ENCODE results near the gene DCDC2. TPM values are rescaled to one million over a fixed set of nuclear protein-coding genes. Genes with fewer than 3 reads are reported as not detected.

DCDC2 gene
- total RNA-seq, 1 donor from 2014 or later: 5.3 TPM

GRCh38 chr6:24191346-24191745, 166.5 kb downstream of the DCDC2 start:
- no peak overlapping the region for H3K4me3 ChIP-seq
- H3K27me3 ChIP-seq: no peaks in the 10 kb centered on the region
- no peak for DNase-seq
- no peaks in the 10 kb centered on the region for H3K4me1 ChIP-seq
- intact Hi-C loops (cut with DNase I): no loop called here
- ATAC-seq: no peak
- H3K36me3 ChIP-seq: no peaks in the 10 kb centered on the region
- no peak for TF ChIP-seq CTCF (IDR thresholded peaks at IDR 0.05)
- no peaks in the 10 kb centered on the region for H3K9me3 ChIP-seq
- H3K27ac ChIP-seq: no peak overlapping the region

DNA sequence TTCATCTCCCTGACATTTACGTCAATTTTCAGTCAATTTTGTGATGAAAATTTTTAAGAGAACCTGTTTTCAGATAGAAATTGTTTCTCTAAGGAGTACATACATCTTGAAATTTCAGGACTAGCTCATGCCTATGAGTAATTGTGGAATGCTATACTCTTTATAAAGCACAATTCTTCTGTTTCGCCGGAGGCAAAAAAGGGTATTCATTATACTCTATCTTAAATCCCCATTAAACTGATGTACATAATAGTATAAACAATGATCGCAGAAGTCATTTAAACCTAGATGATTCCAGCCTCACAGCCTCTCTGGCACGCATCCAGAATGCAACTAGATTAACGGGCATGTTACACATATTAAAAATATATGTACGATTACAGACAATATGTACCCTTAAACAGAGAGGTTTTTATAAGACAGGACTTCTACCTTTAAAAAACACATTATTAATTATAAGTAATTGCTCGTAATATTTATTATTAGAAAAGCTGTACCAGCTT, 169.2 kb downstream of the DCDC2 start:
- intact Hi-C loops (cut with DNase I): no loop called here
- Histone ChIP-seq H3K27ac (no peak overlapping the region), H3K4me3 (no peak overlapping the region), H3K4me1 (no peaks in the 10 kb centered on the region), H3K9me3 (no peaks in the 10 kb centered on the region), H3K27me3 (no peaks in the 10 kb centered on the region), H3K36me3 (no peaks in the 10 kb centered on the region)
- DNase-seq (no peak), ATAC-seq (no peak)
- no peak for TF ChIP-seq CTCF (IDR thresholded peaks at IDR 0.05)

- TF ChIP-seq CTCF (IDR thresholded peaks at IDR 0.05): no peak
- DNase-seq: no peak
- H3K36me3 ChIP-seq: no peaks in the 10 kb centered on the region
- H3K4me1 ChIP-seq: no peaks in the 10 kb centered on the region
- no peak overlapping the region for H3K4me3 ChIP-seq
- ATAC-seq: no peak
- H3K27ac ChIP-seq: no peak overlapping the region
- H3K9me3 ChIP-seq: no peaks in the 10 kb centered on the region
- intact Hi-C loops (cut with DNase I): no loop called here
- no peaks in the 10 kb centered on the region for H3K27me3 ChIP-seq
Observed at GRCh38 chr6:24187965-24188577, 169.8 kb downstream of the DCDC2 start.

- Histone ChIP-seq H3K36me3 (no peaks in the 10 kb centered on the region), H3K4me1 (no peaks in the 10 kb centered on the region), H3K27me3 (no peaks in the 10 kb centered on the region), H3K9me3 (no peaks in the 10 kb centered on the region), H3K4me3 (no peak overlapping the region), H3K27ac (no peak overlapping the region)
- intact Hi-C loops (cut with DNase I): no loop called here
- no peak for TF ChIP-seq CTCF (IDR thresholded peaks at IDR 0.05)
- DNase-seq (no peak), ATAC-seq (no peak)
Observed at GRCh38 chr6:24186349-24186748, 171.5 kb downstream of the DCDC2 start.

- no peak overlapping the region for H3K4me3 ChIP-seq
- no peaks in the 10 kb centered on the region for H3K9me3 ChIP-seq
- DNase-seq: no peak
- no peak for ATAC-seq
- no peak overlapping the region for H3K27ac ChIP-seq
- no peaks in the 10 kb centered on the region for H3K36me3 ChIP-seq
- TF ChIP-seq CTCF (IDR thresholded peaks at IDR 0.05): no peak
- no peaks in the 10 kb centered on the region for H3K27me3 ChIP-seq
- intact Hi-C loops (cut with DNase I): no loop called here
- H3K4me1 ChIP-seq: no peaks in the 10 kb centered on the region
Observed at GRCh38 chr6:24183584-24183983, 174.3 kb downstream of the DCDC2 start.

- no peak overlapping the region for H3K4me3 ChIP-seq
- H3K27ac ChIP-seq: no peak overlapping the region
- intact Hi-C loops (cut with DNase I): no loop called here
- H3K27me3 ChIP-seq: no peaks in the 10 kb centered on the region
- no peaks in the 10 kb centered on the region for H3K9me3 ChIP-seq
- no peak for TF ChIP-seq CTCF (IDR thresholded peaks at IDR 0.05)
- no peaks in the 10 kb centered on the region for H3K36me3 ChIP-seq
- DNase-seq (no peak), ATAC-seq (no peak)
- H3K4me1 ChIP-seq: no peaks in the 10 kb centered on the region
Observed at GRCh38 chr6:24157886-24158285, 200.0 kb downstream of the DCDC2 start.
